Measurements from ENCODE around the gene PRR36.
"Not testable (repeated sequence)": the region's sequence is repeated elsewhere in the genome, so short reads cannot be mapped to it uniquely, and the experiment has no call there.

PRR36 gene

GRCh38 chr19:7874076-7874896, at the start of gene PRR36:
TSS of gene PRR36 (minus strand) at chr19:7874390. CDS start at chr19:7873689, 701 bp downstream.
- no peak for DNase-seq (ENCODE audit: low spot score)

- DNase-seq (ENCODE audit: low spot score), result no peak
These were observed 49.4 kb upstream of the PRR36 start for GRCh38 chr19:7923295-7924191.

GRCh38 chr19:7922836-7923195, 48.6 kb upstream of the PRR36 start:
- no peak for DNase-seq (ENCODE audit: low spot score)

- DNase-seq (ENCODE audit: low spot score), result no peak
These were observed 48.0 kb upstream of the PRR36 start for GRCh38 chr19:7921967-7922835.

- no peak for DNase-seq (ENCODE audit: low spot score)
These were observed 47.2 kb upstream of the PRR36 start for GRCh38 chr19:7921302-7921966.

GRCh38 chr19:7920519-7921301, 46.5 kb upstream of the PRR36 start:
- DNase-seq (ENCODE audit: low spot score), result peak; percentile 95

- DNase-seq (ENCODE audit: low spot score), result peak; percentile 96
These were observed 45.7 kb upstream of the PRR36 start, which contains the start of gene SNAPC2 for GRCh38 chr19:7919610-7920518. TSS of gene SNAPC2 (plus strand) at chr19:7920338. CDS start at chr19:7920367, 29 bp downstream.

GRCh38 chr19:7918615-7919421, 44.6 kb upstream of the PRR36 start:
- no peak for DNase-seq (ENCODE audit: low spot score)

- not testable (repeated sequence) for DNase-seq (ENCODE audit: low spot score)
These were observed 43.9 kb upstream of the PRR36 start for GRCh38 chr19:7918062-7918614.

- no peak for DNase-seq (ENCODE audit: low spot score)
These were observed 43.3 kb upstream of the PRR36 start for GRCh38 chr19:7917267-7918061.

GRCh38 chr19:7916955-7917266, 42.7 kb upstream of the PRR36 start:
- no peak for DNase-seq (ENCODE audit: low spot score)

- DNase-seq (ENCODE audit: low spot score), result peak; percentile 53
These were observed 42.1 kb upstream of the PRR36 start for GRCh38 chr19:7916103-7916954.

GRCh38 chr19:7915250-7916102, 41.3 kb upstream of the PRR36 start:
- DNase-seq (ENCODE audit: low spot score), result no peak

GRCh38 chr19:7914598-7915045, 40.4 kb upstream of the PRR36 start, which contains the start of gene TGFBR3L:
TSS of gene TGFBR3L (plus strand) at chr19:7914830.
- DNase-seq (ENCODE audit: low spot score), result no peak

- DNase-seq (ENCODE audit: low spot score), result no peak
These were observed 39.9 kb upstream of the PRR36 start for GRCh38 chr19:7914099-7914498.

GRCh38 chr19:7913652-7914051, 39.5 kb upstream of the PRR36 start:
- no peak for DNase-seq (ENCODE audit: low spot score)

Measured in NAMALWA (cell line).